Measurements from ENCODE around the gene EFTUD2.
"Not testable (repeated sequence)": the region's sequence is repeated elsewhere in the genome, so short reads cannot be mapped to it uniquely, and the experiment has no call there.

Gene EFTUD2

GRCh38 chr17:44846206-44846605 lies 53.0 kb downstream of the EFTUD2 start:
- DNase-seq = no peak

- DNase-seq = no peak
Measured at GRCh38 chr17:44844390-44844830, 54.8 kb downstream of the EFTUD2 start.

- no peak for DNase-seq
Measured at GRCh38 chr17:44842748-44843147, 56.5 kb downstream of the EFTUD2 start.

- DNase-seq = no peak
Measured at GRCh38 chr17:44840936-44841335, 58.3 kb downstream of the EFTUD2 start.

- no peak for DNase-seq
Measured at GRCh38 chr17:44840274-44840673, 59.0 kb downstream of the EFTUD2 start.

GRCh38 chr17:44837196-44837595 lies 62.0 kb downstream of the EFTUD2 start:
- DNase-seq = no peak

GRCh38 chr17:44832805-44833204 lies 66.4 kb downstream of the EFTUD2 start:
- no peak for DNase-seq

GRCh38 chr17:44831371-44831770 lies 67.9 kb downstream of the EFTUD2 start:
- DNase-seq = no peak

- DNase-seq = no peak
Measured at GRCh38 chr17:44830359-44831288, 68.6 kb downstream of the EFTUD2 start.

GRCh38 chr17:44829523-44830358 lies 69.5 kb downstream of the EFTUD2 start, which contains the start of gene GJC1:
TSS of gene GJC1 (minus strand) at chr17:44830287. CDS start at chr17:44805817, 24,470 bp downstream.
- DNase-seq = peak; percentile 8

- DNase-seq = no peak
Measured at GRCh38 chr17:44828919-44829522, 70.2 kb downstream of the EFTUD2 start.

GRCh38 chr17:44827863-44828262 lies 71.4 kb downstream of the EFTUD2 start:
- no peak for DNase-seq

GRCh38 chr17:44826123-44826790 lies 73.0 kb downstream of the EFTUD2 start:
- DNase-seq = no peak

- DNase-seq = not testable (repeated sequence)
Measured at GRCh38 chr17:44825236-44825635, 74.0 kb downstream of the EFTUD2 start.

GRCh38 chr17:44820631-44821212 lies 78.5 kb downstream of the EFTUD2 start:
- no peak for DNase-seq

GRCh38 chr17:44818508-44818907 lies 80.7 kb downstream of the EFTUD2 start:
- DNase-seq = not testable (repeated sequence)

- DNase-seq = no peak
Measured at GRCh38 chr17:44812263-44812662, 87.0 kb downstream of the EFTUD2 start.

GRCh38 chr17:44808656-44809388 lies 90.4 kb downstream of the EFTUD2 start:
- not testable (repeated sequence) for DNase-seq

- no peak for DNase-seq
Measured at GRCh38 chr17:44808156-44808555, 91.1 kb downstream of the EFTUD2 start.

- DNase-seq = no peak
Measured at GRCh38 chr17:44807817-44808155, 91.5 kb downstream of the EFTUD2 start.

GRCh38 chr17:44807093-44807816 lies 92.0 kb downstream of the EFTUD2 start:
- no peak for DNase-seq

All from activated CD4-positive, alpha-beta T cell treated with anti-CD3 and anti-CD28 coated beads, Interleukin-10, Interleukin-2, amounts not matched to agents 100 ng/mL and 50 ng/mL, durations not matched to agents 16 hours and 8 hours (primary cell).